GM20000 (cell line): Measurements from ENCODE around the gene ZNF441.
"Not testable (repeated sequence)": the region's sequence is repeated elsewhere in the genome, so short reads cannot be mapped to it uniquely, and the experiment has no call there.

Source experiments
- DNase-seq: peaks from one replicate; pipeline ENCODE4 v3.0.0; 2012; ENCODE audit warnings: low spot score
- TF ChIP-seq, protein P1 (sequence below): IDR thresholded peaks from 2 replicates; pipeline ENCODE4 v1.5.1; 2012; ENCODE audit warnings: mild to moderate bottlenecking, control low read depth; ENCODE audit errors: extremely low read depth, missing control alignments

ZNF441 gene

GRCh38 chr19:11806354-11807098, 39.7 kb downstream of the ZNF441 start:
- DNase-seq: no peak
- TF ChIP-seq, protein P1, sequence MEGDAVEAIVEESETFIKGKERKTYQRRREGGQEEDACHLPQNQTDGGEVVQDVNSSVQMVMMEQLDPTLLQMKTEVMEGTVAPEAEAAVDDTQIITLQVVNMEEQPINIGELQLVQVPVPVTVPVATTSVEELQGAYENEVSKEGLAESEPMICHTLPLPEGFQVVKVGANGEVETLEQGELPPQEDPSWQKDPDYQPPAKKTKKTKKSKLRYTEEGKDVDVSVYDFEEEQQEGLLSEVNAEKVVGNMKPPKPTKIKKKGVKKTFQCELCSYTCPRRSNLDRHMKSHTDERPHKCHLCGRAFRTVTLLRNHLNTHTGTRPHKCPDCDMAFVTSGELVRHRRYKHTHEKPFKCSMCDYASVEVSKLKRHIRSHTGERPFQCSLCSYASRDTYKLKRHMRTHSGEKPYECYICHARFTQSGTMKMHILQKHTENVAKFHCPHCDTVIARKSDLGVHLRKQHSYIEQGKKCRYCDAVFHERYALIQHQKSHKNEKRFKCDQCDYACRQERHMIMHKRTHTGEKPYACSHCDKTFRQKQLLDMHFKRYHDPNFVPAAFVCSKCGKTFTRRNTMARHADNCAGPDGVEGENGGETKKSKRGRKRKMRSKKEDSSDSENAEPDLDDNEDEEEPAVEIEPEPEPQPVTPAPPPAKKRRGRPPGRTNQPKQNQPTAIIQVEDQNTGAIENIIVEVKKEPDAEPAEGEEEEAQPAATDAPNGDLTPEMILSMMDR: no peak

DNA sequence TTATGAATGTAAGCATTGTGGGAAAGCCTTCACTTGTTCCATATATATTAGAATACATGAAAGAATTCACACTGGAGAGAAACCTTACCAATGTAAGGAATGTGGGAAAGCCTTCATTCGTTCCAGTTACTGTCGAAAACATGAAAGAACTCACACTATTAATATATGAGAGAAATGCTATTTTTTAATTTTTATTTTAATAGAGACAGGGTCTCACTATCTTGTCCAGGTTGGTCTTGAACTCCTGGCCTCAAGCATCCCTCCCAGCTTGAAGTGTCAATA, 40.2 kb downstream of the ZNF441 start:
- DNase-seq: no peak
- TF ChIP-seq, protein P1: no peak

DNA sequence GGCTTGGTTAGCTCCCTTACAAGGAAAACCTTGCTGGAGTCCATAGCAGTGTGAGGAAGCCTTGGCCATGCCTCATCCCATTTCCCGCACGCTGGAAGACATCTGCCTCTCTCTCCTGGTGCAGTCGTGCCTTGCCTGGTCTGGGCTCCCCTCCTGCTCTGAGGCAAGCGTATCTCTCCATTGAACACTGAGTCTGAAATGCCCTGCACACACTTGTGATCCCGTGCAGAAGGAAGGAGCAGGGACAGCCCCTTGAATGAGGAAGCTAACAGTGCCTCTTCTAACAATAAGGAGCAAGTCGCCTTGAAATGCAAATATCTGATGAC, 46.9 kb downstream of the ZNF441 start:
- no peak for DNase-seq
- TF ChIP-seq, protein P1: no peak

GRCh38 chr19:11814029-11814699, 47.4 kb downstream of the ZNF441 start, which contains the start of gene ZNF440:
Gene ZNF440, plus strand, starts transcription at chr19:11814273. Its CDS starts 175 bp downstream, at chr19:11814448.
- TF ChIP-seq, protein P1: no peak
- peak; percentile 98 for DNase-seq

- TF ChIP-seq, protein P1: no peak
- no peak for DNase-seq
Measured at GRCh38 chr19:11814700-11815035, 47.9 kb downstream of the ZNF441 start.

DNA sequence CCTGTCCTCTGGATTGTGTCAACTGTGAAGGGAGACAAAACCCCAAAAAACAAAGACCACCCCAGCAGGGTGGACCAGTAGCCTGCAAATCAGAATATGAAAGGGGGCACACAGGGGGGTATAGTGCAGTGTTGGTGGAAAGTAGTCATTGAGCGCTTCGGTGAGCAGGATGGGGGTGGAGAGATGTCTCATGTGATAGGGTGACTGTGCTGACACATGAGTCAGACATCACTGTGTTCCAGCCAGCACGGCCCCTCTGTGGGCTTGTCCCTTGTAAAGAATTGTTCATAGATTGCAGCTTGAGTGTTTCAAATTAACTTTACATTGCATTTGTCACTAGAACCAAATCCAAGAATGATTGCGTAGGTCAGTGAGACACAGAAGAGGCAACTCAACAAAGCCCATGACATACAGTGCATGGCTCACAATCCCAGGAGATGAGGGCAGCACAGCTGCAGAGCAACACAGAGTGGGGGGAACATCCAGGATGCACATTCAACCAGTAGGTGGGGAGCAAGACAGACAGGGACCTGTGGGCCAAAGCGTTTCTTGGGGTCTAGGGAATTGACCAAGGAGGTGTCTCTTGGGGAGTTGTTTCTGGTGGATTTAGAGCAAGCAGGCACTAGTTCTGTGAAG, 54.8 kb downstream of the ZNF441 start:
- no peak for DNase-seq
- TF ChIP-seq, protein P1: no peak

GRCh38 chr19:11828957-11829876, 62.4 kb downstream of the ZNF441 start:
- not testable (repeated sequence) for DNase-seq
